Measurements from ENCODE around the gene PRSS12.

The PRSS12 gene

DNA sequence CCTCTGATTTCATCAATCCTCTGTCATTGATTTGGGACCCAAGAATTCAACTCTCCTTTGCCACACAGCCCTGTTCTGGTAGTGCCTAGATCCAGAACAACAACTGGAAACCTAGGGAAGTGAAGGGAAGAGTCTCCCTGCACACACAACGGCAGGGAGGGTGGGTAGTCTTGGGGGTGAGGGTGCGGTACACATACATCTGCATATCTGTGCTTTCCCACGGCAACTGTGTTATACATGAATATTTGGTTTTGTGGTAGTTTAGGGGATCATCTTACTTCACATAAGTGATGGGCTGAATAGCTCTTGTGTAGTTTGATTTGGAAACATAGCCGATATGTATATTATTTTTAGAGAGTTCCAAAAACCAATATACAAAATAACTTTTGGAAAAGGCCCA is 3.3 kb upstream of the PRSS12 start:
- DNase-seq (ENCODE audit: low read depth), result no peak
- TF ChIP-seq, protein P1, sequence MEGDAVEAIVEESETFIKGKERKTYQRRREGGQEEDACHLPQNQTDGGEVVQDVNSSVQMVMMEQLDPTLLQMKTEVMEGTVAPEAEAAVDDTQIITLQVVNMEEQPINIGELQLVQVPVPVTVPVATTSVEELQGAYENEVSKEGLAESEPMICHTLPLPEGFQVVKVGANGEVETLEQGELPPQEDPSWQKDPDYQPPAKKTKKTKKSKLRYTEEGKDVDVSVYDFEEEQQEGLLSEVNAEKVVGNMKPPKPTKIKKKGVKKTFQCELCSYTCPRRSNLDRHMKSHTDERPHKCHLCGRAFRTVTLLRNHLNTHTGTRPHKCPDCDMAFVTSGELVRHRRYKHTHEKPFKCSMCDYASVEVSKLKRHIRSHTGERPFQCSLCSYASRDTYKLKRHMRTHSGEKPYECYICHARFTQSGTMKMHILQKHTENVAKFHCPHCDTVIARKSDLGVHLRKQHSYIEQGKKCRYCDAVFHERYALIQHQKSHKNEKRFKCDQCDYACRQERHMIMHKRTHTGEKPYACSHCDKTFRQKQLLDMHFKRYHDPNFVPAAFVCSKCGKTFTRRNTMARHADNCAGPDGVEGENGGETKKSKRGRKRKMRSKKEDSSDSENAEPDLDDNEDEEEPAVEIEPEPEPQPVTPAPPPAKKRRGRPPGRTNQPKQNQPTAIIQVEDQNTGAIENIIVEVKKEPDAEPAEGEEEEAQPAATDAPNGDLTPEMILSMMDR (IDR thresholded peaks at IDR 0.05; ENCODE audit: insufficient read depth, low read depth, low read length, missing control alignments), result no peak
- H3K4me3 ChIP-seq (ENCODE audit: low read length), result no peak overlapping the region

DNA sequence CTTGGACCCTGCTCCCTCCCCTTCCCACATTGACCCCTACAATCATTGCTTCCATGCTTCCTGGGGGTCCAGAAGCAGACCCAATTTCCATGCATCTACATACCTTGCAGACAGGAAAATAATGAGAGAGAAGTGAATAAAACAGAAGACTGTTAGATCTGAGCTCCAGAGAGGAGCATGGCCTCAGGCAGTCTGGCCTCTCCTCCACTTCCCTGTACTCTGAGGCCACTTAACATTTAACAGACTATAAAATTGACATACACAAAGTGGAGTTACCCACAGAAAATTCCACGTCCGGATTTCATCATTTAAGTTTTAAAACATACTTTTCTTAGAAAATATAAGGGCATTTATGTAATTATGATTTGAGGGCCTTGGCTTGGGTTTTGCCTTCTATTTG is 2.1 kb upstream of the PRSS12 start:
- H3K4me3 ChIP-seq (ENCODE audit: low read length), result no peak overlapping the region
- TF ChIP-seq, protein P1 (IDR thresholded peaks at IDR 0.05; ENCODE audit: insufficient read depth, low read depth, low read length, missing control alignments), result no peak
- no peak for DNase-seq (ENCODE audit: low read depth)

DNA sequence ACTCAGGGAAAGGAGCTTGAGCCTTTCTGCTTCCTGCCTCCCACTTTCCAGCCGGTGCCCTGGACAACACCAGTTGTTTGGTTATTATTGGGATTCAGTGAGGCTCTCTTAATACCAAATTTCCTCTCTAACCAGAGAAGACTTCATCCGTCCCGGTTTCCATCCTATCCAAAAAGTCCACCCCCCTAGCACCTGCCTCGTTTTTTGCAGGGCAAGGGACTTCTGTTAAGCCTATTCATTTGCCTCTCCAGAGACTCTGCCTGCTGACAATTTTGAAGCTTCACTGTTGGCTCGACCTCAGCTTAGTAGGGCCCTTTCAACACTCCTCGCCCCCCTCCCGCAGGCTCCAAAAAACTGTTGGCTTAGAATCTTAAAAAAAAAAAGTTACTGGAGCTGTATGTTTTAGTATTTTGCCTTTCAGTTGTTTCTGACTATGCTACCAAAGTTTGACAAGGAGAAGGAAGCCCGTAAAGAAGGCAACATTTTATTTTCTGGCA is 779 bp upstream of the PRSS12 start:
- TF ChIP-seq, protein P1 (IDR thresholded peaks at IDR 0.05; ENCODE audit: insufficient read depth, low read depth, low read length, missing control alignments), result no peak
- DNase-seq (ENCODE audit: low read depth), result no peak
- peak overlapping the region; percentile 65 for H3K4me3 ChIP-seq (ENCODE audit: low read length)

DNA sequence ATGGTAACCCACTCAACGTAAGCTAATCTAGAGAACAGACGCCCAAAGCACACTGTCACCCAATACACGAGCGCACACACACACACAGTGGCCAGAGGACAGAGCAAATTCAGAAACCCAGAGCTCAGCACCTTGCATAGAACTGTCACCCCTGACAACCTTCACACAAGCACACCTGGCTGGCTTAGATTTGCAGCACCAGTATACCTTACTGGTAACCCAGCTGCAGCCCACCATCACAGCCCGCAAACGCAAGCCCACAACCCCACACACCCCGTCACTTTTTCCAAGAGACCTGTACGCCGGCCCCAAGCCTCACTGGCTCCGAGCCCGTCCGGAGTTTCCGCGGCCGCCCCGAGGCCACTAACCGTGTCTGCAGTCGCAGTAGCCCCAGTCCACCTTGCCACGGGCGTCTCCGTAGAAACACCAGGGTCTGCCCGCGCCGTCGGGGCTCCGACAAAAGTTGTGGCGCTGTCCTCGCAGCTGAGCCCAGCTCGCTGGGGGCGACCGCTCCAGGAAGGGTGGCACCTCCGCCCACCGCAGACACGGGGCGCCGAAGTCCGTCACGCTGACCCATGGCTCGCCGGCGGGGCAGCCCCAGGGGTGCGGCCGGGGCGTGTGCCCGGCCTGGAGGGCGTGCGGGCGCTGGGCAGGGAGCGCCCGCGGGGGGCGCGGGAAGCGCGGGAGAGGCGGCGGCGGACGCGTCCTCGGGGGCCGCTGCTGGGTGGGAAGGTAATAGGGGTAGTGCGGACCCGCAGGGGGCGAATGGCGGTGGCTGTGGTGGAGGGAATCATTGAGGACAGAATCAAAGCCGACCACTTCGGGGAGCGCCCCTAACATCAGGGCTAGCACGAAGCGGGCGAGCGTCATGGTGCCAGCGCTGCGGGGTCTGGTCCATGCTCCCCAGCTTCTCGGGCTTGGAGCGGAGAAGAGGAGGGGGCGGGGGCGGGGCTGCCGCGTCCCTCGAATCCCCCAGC is 664 bp downstream of the PRSS12 start:
- TF ChIP-seq, protein P1 (IDR thresholded peaks at IDR 0.05; ENCODE audit: insufficient read depth, low read depth, low read length, missing control alignments), result peak; percentile 7
- H3K4me3 ChIP-seq (ENCODE audit: low read length), result peak overlapping the region; percentile 65
- peak; percentile 56 for DNase-seq (ENCODE audit: low read depth)

DNA sequence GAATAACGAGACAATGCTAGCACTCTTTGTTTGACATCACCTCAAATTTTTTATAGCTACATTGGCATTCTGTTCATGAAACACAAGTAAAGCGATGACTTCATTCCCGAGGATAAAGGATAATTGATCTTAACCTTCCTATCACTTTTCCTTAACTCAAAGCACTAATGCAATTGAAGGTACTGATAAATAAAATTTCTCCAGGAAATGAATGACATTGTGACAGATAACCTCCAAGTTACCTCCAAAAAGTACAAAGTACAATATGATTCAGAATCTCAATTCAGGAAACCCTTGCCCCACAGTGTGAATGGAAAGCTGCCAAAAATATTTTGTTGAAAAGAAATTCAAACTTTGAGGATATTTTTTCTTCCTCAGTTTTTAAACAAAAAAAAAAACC is 1.8 kb downstream of the PRSS12 start:
- DNase-seq (ENCODE audit: low read depth), result no peak
- no peak overlapping the region for H3K4me3 ChIP-seq (ENCODE audit: low read length)
- TF ChIP-seq, protein P1 (IDR thresholded peaks at IDR 0.05; ENCODE audit: insufficient read depth, low read depth, low read length, missing control alignments), result no peak

DNA sequence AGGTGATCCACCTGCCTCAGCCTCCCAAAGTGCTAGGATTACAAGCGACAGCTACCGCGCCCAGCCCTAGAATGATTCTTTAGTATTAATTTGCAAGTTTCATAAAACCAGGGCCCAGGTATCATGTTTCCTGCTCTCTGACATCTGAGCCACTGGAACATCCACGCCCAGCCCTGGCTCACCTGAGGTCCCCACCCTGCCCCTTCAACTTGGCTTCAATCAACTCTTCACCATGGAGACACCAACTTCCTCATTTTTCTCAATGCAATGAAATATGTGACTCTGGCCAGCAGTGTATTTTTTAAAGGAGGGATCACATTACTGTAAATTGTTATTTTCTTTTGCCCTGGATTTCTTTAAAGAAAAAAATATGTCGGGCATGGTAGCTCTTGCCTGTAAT is 3.9 kb downstream of the PRSS12 start:
- peak; percentile 70 for DNase-seq (ENCODE audit: low read depth)
- TF ChIP-seq, protein P1 (IDR thresholded peaks at IDR 0.05; ENCODE audit: insufficient read depth, low read depth, low read length, missing control alignments), result no peak
- no peak overlapping the region for H3K4me3 ChIP-seq (ENCODE audit: low read length)
